ENCODE measurements around the gene HSPA1B.

DNA sequence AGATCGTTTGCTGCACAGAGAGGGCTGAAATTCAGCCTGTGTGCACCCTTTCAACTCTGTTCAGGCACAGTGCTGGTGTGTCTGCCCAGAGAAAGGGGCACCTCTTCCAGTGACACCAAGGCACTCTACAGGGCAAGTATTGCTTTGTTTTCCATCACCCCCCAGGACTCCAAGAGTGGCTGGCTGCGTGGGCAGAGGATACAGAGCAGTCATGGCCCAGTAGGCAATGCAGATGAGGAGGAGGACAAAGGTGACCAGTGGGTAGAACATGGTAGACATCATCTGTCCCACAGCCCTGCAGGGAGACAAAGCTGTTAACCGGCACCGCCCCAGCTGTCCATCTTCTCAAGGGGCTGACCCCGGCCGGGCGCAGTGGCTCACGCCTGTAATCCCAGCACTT, 41.8 kb downstream of the HSPA1B start:
- TF ChIP-seq, protein P1, sequence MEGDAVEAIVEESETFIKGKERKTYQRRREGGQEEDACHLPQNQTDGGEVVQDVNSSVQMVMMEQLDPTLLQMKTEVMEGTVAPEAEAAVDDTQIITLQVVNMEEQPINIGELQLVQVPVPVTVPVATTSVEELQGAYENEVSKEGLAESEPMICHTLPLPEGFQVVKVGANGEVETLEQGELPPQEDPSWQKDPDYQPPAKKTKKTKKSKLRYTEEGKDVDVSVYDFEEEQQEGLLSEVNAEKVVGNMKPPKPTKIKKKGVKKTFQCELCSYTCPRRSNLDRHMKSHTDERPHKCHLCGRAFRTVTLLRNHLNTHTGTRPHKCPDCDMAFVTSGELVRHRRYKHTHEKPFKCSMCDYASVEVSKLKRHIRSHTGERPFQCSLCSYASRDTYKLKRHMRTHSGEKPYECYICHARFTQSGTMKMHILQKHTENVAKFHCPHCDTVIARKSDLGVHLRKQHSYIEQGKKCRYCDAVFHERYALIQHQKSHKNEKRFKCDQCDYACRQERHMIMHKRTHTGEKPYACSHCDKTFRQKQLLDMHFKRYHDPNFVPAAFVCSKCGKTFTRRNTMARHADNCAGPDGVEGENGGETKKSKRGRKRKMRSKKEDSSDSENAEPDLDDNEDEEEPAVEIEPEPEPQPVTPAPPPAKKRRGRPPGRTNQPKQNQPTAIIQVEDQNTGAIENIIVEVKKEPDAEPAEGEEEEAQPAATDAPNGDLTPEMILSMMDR (IDR thresholded peaks at IDR 0.05) = no peak
- TF ChIP-seq ZFX (IDR thresholded peaks at IDR 0.05; ENCODE audit: borderline replicate concordance) = no peak

Data from 22Rv1 (cell line).